Activated naive CD8-positive, alpha-beta T cell (primary cell): ENCODE results near the gene SULT1C4.
"Not testable (repeated sequence)": the region's sequence is repeated elsewhere in the genome, so short reads cannot be mapped to it uniquely, and the experiment has no call there.

Experiments
- H3K27ac Mint-ChIP-seq: one replicate; pipeline ENCODE4 v1.8.0; 2021; ENCODE audit warnings: mixed read lengths
- H3K27me3 Mint-ChIP-seq: one replicate; pipeline ENCODE4 v1.8.0; 2021; ENCODE audit warnings: mixed read lengths
- H3K36me3 Mint-ChIP-seq: one replicate; pipeline ENCODE4 v1.8.0; 2021; ENCODE audit warnings: mixed read lengths
- H3K4me1 Mint-ChIP-seq: one replicate; pipeline ENCODE4 v1.8.0; 2021; ENCODE audit warnings: low read depth, mixed read lengths
- H3K4me3 Mint-ChIP-seq: one replicate; pipeline ENCODE4 v1.8.0; 2021; ENCODE audit warnings: mild to moderate bottlenecking, mixed read lengths
- H3K9me3 Mint-ChIP-seq: one replicate; pipeline ENCODE4 v1.8.0; 2021; ENCODE audit warnings: low read depth, mixed read lengths

SULT1C4 gene

DNA sequence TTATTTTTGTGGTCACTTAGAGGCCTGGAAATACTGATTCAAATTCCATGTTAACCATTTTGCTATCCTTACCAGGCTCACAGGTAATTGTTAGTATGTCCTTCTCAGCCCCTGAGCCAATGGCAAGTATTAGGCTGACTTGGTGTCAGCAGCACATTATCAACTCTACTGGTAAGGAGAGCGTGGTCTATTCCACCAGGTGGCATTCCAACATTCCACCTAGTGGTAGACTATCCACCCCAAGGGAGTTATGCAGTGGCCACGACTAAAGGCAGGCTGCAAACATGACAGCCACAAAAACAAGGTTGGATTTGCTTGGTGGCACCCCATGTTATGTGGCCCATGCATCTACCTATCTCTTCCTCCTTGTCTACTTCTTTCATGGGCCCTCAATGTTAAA is 39.5 kb downstream of the SULT1C4 start:
- Mint-ChIP-seq H3K9me3 (no peaks in the 10 kb centered on the region), H3K27ac (no peak overlapping the region), H3K4me1 (no peaks in the 10 kb centered on the region), H3K27me3 (peaks cover 1% of the 10 kb centered on the region), H3K4me3 (no peak overlapping the region), H3K36me3 (no peaks in the 10 kb centered on the region)

DNA sequence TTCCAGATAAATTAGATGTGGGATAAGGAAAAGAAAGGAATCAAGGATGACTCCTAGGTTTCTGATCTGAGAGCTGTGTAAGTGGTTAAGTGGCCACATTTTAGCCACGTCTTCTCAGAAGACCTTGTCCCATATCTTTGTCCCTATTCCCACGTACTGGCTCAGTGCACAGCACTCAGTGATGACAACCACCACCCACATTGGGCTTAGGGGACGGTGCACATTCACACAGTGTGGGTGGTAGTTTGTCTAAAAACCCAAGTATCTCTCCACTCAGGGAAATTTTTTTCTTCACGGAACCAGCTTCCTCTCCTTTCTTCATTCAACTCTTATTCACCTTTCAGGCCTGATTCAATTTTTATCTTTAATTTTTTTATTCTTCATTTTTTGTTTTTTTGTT is 40.7 kb downstream of the SULT1C4 start:
- Mint-ChIP-seq H3K4me1 (no peaks in the 10 kb centered on the region), H3K27ac (no peak overlapping the region), H3K27me3 (peaks cover 10% of the 10 kb centered on the region), H3K9me3 (no peaks in the 10 kb centered on the region), H3K36me3 (peaks cover 4% of the 10 kb centered on the region), H3K4me3 (no peak overlapping the region)

DNA sequence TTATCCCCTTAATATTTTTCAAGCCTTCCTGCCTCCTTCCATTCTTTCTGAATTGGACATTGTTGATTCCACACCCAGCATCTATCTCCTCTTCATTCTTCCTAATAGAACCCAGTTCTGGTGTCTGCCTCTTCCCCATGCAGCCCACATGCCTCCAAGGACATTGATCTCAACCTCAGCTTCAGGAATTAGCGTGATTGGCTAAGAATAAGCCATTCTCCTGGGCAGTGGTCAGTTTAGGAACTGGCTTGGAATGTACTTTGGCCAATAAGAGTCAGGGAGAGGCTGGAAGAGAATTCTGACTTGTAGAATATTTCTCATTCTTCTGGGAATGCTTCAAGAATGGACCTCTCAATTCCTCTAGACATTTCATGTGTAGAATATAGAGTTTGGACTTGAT is 45.3 kb downstream of the SULT1C4 start:
- Mint-ChIP-seq H3K4me3 (no peak overlapping the region), H3K9me3 (no peaks in the 10 kb centered on the region), H3K27me3 (peaks cover 17% of the 10 kb centered on the region), H3K36me3 (peaks cover 8% of the 10 kb centered on the region), H3K27ac (no peak overlapping the region), H3K4me1 (no peaks in the 10 kb centered on the region)

DNA sequence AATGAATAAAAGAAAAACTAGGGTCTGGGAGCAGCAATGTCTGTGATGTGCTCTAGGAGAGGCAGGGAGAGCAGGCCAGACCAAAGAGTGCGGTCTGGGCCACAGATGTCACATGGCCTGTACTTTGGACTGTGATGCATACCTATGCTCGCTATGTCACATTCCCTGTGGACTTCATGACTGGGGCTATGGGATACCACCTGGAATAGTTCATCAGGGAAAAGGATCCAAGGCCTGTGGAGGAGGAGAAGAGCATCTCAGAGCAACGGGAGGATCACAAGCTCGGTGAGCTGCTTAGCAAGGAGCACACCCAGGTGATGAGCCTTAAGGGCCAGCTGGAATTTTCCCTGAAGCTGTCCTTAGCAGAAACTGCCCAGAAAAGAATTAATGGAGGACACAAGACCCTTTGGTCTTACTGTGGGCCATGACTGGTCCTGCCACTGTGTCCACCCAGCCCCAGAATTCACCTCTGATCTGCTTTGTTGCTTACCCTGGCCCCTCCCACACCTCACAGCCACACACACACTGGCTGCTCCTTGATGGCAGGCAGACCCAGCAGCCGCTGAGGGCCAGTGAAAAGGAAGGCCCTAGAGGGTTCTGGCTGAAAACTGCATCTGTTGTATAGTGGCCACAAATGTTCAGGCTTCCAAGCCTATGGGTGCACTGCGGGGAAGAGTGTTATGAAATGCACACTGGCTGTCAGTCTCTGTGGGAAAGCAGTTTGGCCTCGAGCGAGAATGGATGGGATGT is 45.9 kb downstream of the SULT1C4 start:
- H3K4me3 Mint-ChIP-seq, result no peak overlapping the region
- H3K36me3 Mint-ChIP-seq, result peaks cover 8% of the 10 kb centered on the region
- no peaks in the 10 kb centered on the region for H3K9me3 Mint-ChIP-seq
- no peak overlapping the region for H3K27ac Mint-ChIP-seq
- H3K4me1 Mint-ChIP-seq, result no peaks in the 10 kb centered on the region
- H3K27me3 Mint-ChIP-seq, result peaks cover 17% of the 10 kb centered on the region

DNA sequence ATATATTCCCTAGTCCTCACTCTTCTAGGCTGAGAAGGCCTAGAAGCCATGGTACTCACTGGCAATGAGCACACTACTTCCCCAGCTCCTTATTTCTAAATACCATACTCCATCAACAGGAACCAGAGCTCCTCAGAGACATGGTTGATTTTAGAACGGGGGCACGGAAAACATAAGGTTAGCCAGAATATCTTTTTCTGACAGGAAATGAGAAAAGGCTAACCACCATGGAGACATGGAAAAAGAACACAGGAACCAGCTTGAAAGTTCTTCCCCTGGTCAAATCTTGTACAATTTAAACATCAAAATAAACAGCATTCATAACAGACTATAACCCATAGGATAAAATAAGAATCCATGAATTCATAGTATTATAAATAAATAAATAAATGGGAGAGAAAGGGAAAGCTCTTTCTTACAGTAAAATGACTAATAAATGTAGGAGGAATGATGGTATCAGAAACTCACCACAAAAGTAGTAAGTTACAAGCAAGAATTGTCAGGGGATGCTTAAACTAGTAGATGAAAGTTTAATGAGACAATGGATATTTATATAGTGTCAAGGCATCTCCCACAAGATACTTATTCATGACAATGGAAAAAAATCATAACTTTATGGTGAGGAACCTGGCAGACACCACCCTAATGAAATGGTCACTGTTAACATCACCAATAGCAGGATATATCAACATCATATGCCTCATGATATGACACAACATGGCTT is 50.7 kb downstream of the SULT1C4 start:
- peaks cover 8% of the 10 kb centered on the region for H3K27me3 Mint-ChIP-seq
- no peaks in the 10 kb centered on the region for H3K9me3 Mint-ChIP-seq
- peaks cover 3% of the 10 kb centered on the region for H3K36me3 Mint-ChIP-seq
- no peak overlapping the region for H3K27ac Mint-ChIP-seq
- H3K4me3 Mint-ChIP-seq, result no peak overlapping the region
- H3K4me1 Mint-ChIP-seq, result no peaks in the 10 kb centered on the region

DNA sequence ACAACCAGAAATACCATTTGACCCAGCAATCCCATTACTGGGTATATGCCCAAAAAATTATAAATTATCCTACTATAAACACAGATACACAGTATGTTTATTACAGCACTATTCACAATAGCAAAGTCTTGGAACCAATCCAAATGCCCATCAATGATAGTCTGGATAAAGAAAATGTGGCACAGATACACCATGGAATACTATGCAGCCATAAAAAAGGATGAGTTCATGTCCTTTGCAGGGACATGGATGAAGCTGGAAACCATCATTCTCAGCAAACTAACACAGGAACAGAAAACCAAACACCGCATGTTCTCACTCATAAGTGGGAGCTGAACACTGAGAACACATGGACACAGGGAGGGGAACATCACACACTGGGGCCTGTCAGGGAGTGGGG is 57.8 kb downstream of the SULT1C4 start:
- H3K27me3 Mint-ChIP-seq, H3K9me3 Mint-ChIP-seq: not testable (repeated sequence)

DNA sequence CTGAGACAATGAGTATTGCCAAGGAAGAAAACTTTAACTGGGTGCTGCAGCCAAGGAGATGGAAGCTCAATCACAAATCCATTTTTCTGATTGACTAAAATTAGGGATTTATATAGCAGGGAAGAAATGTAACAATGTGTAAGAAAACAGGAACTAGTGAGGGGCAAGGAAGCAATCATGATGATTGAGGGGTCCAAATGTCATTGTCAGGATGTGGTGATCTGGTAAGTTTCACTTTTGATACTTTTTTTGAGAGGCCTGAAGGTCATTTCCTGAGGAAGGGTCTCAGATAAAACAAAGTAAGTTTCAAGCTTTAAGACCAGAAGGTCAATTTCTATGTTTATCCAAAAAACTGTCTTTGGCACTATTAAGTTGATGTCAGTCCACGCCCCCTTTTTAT is 59.2 kb downstream of the SULT1C4 start:
- no peaks in the 10 kb centered on the region for H3K27me3 Mint-ChIP-seq
- no peak overlapping the region for H3K4me3 Mint-ChIP-seq
- H3K36me3 Mint-ChIP-seq, result no peaks in the 10 kb centered on the region
- no peaks in the 10 kb centered on the region for H3K9me3 Mint-ChIP-seq
- no peak overlapping the region for H3K27ac Mint-ChIP-seq
- H3K4me1 Mint-ChIP-seq, result peaks cover 2% of the 10 kb centered on the region

More for the DNA sequence above, 57.8 kb downstream of the SULT1C4 start:
- H3K36me3 Mint-ChIP-seq, H3K4me1 Mint-ChIP-seq, H3K27ac Mint-ChIP-seq, H3K4me3 Mint-ChIP-seq: not testable (repeated sequence)
